GM12878 (cell line): ENCODE results near the gene GNAZ.

Source experiments
- CHD1 ChIP-seq: IDR thresholded peaks from 2 replicates; pipeline ENCODE4 v1.6.1; 2012; ENCODE audit warnings: low read depth, low read length, improper control_type of control experiment
- CTCF ChIP-seq, 3 experiments: IDR thresholded peaks in 2 of 3; conservative IDR thresholded peaks in 1 of 3; 2 replicates each; pipeline ENCODE4 v1.5.1; 2011; ENCODE audit warnings: low read depth in 3 of 3, low read length in 3 of 3, mild to moderate bottlenecking in 3 of 3, control low read depth in 2 of 3, moderate library complexity in 2 of 3, inconsistent platforms in 1 of 3, mixed read lengths in 1 of 3; ENCODE audit not compliant: control insufficient read depth in 2 of 3, insufficient read depth in 1 of 3; ENCODE audit errors: extremely low read depth in 1 of 3
- EP300 ChIP-seq, 2 experiments: fragments of 150-350 bp in 1 of 2; IDR thresholded peaks; 2 replicates each; pipeline ENCODE4 v1.6.1; 2011 to 2012; ENCODE audit warnings: low read depth in 2 of 2, low read length in 2 of 2, borderline replicate concordance in 1 of 2, improper control_type of control experiment in 1 of 2, inconsistent platforms in 1 of 2; ENCODE audit not compliant: control insufficient read depth in 1 of 2
- GABPA ChIP-seq: IDR thresholded peaks from 2 replicates; pipeline ENCODE4 v1.6.1; 2014; ENCODE audit warnings: antibody characterized with exemption, low read depth, mild to moderate bottlenecking, inconsistent platforms
- JUNB ChIP-seq: IDR thresholded peaks from 2 replicates; pipeline ENCODE4 v1.6.1; 2016; ENCODE audit warnings: antibody characterized with exemption, mild to moderate bottlenecking
- MAX ChIP-seq: IDR thresholded peaks from 2 replicates; pipeline ENCODE4 v1.6.1; 2012; ENCODE audit warnings: low read depth, low read length, improper control_type of control experiment
- PAX8 ChIP-seq: fragments of 450-650 bp; IDR thresholded peaks from 2 replicates; pipeline ENCODE4 v1.6.1; 2017; ENCODE audit warnings: mild to moderate bottlenecking, moderate library complexity
- POLR2A ChIP-seq: IDR thresholded peaks from 2 replicates; pipeline ENCODE4 v1.6.1; 2011; ENCODE audit warnings: low read depth, mild to moderate bottlenecking, low read length
- ZNF217 ChIP-seq: fragments of 450-650 bp; IDR thresholded peaks from 2 replicates; pipeline ENCODE4 v1.6.1; 2017; ENCODE audit warnings: antibody characterized with exemption, mild to moderate bottlenecking
- ZNF274 ChIP-seq: IDR thresholded peaks from one replicate; pipeline ENCODE4 v1.8.0; 2011; ENCODE audit not compliant: insufficient read length, insufficient read depth
- TF ChIP-seq, protein P1 (sequence below): IDR thresholded peaks from 2 replicates; pipeline ENCODE4 v1.6.1; 2012; ENCODE audit warnings: mild to moderate bottlenecking, low read depth, low read length
- TF ChIP-seq, protein P2 (sequence below): IDR thresholded peaks from 2 replicates; pipeline ENCODE4 v1.6.1; 2012; ENCODE audit warnings: low read depth, low read length, improper control_type of control experiment
- TF ChIP-seq, protein P3 (sequence below): IDR thresholded peaks from 2 replicates; pipeline ENCODE4 v1.6.1; 2011; ENCODE audit warnings: mild to moderate bottlenecking, low read depth, low read length, moderate library complexity; ENCODE audit not compliant: insufficient replicate concordance

- TF ChIP-seq PAX8: no peak
- no peak for TF ChIP-seq EP300 (IDR thresholded peaks at IDR 0.05; ENCODE audit: borderline replicate concordance in 1 of 2, control insufficient read depth in 1 of 2, low read depth in 2 of 2, low read length in 2 of 2)
- no peak for TF ChIP-seq CTCF (IDR thresholded peaks at IDR 0.05 in 2 of 3, conservative IDR thresholded peaks at IDR 0.05 in 1 of 3; ENCODE audit: control insufficient read depth in 2 of 3, extremely low read depth in 1 of 3, insufficient read depth in 1 of 3, low read depth in 3 of 3, low read length in 3 of 3)
- TF ChIP-seq JUNB: no peak
- TF ChIP-seq, protein P1, sequence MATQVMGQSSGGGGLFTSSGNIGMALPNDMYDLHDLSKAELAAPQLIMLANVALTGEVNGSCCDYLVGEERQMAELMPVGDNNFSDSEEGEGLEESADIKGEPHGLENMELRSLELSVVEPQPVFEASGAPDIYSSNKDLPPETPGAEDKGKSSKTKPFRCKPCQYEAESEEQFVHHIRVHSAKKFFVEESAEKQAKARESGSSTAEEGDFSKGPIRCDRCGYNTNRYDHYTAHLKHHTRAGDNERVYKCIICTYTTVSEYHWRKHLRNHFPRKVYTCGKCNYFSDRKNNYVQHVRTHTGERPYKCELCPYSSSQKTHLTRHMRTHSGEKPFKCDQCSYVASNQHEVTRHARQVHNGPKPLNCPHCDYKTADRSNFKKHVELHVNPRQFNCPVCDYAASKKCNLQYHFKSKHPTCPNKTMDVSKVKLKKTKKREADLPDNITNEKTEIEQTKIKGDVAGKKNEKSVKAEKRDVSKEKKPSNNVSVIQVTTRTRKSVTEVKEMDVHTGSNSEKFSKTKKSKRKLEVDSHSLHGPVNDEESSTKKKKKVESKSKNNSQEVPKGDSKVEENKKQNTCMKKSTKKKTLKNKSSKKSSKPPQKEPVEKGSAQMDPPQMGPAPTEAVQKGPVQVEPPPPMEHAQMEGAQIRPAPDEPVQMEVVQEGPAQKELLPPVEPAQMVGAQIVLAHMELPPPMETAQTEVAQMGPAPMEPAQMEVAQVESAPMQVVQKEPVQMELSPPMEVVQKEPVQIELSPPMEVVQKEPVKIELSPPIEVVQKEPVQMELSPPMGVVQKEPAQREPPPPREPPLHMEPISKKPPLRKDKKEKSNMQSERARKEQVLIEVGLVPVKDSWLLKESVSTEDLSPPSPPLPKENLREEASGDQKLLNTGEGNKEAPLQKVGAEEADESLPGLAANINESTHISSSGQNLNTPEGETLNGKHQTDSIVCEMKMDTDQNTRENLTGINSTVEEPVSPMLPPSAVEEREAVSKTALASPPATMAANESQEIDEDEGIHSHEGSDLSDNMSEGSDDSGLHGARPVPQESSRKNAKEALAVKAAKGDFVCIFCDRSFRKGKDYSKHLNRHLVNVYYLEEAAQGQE: no peak
- no peak for TF ChIP-seq POLR2A
- TF ChIP-seq, protein P2, sequence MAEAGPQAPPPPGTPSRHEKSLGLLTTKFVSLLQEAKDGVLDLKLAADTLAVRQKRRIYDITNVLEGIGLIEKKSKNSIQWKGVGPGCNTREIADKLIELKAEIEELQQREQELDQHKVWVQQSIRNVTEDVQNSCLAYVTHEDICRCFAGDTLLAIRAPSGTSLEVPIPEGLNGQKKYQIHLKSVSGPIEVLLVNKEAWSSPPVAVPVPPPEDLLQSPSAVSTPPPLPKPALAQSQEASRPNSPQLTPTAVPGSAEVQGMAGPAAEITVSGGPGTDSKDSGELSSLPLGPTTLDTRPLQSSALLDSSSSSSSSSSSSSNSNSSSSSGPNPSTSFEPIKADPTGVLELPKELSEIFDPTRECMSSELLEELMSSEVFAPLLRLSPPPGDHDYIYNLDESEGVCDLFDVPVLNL: no peak
- TF ChIP-seq GABPA: no peak
- no peak for TF ChIP-seq ZNF217
- TF ChIP-seq ZNF274: no peak
- TF ChIP-seq, protein P3, sequence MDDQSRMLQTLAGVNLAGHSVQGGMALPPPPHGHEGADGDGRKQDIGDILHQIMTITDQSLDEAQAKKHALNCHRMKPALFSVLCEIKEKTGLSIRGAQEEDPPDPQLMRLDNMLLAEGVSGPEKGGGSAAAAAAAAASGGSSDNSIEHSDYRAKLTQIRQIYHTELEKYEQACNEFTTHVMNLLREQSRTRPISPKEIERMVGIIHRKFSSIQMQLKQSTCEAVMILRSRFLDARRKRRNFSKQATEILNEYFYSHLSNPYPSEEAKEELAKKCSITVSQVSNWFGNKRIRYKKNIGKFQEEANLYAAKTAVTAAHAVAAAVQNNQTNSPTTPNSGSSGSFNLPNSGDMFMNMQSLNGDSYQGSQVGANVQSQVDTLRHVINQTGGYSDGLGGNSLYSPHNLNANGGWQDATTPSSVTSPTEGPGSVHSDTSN: no peak
- TF ChIP-seq MAX: no peak
- TF ChIP-seq CHD1: no peak
Measured at GRCh38 chr22:23132376-23133091, 62.2 kb downstream of the GNAZ start.
